OCI-LY7 (cell line): Measurements from ENCODE around the gene CNOT6L.

Experiments used
- CTCF ChIP-seq: fragments of 200-600 bp; sonication (generic); conservative IDR thresholded peaks from 2 replicates; pipeline ENCODE4 v1.5.1; 2014; ENCODE audit warnings: mild to moderate bottlenecking, antibody characterized with exemption, low read length, moderate library complexity, mixed read lengths
- EZH2phosphoT487 ChIP-seq: fragments of 200-600 bp; sonication (generic); IDR thresholded peaks from 2 replicates; pipeline ENCODE4 v1.6.1; 2018; ENCODE audit warnings: low read depth, borderline replicate concordance, mild to moderate bottlenecking, mixed run types, antibody characterized with exemption, low read length, moderate library complexity, mixed read lengths

- TF ChIP-seq CTCF (no peak), EZH2phosphoT487 (no peak)
These were observed 20.8 kb downstream of the CNOT6L start for GRCh38 chr4:77798385-77798784.
